K562 (cell line): ENCODE data around the gene MPPED2. TPM values are rescaled to one million over a fixed set of nuclear protein-coding genes. Genes with fewer than 3 reads are reported as not detected.

Experiments used
- ATAC-seq: fragments of 200-7000 bp; cut with Tn5 transposase; 3 replicates; pipeline ENCODE4 v1.9.1; 2020; ENCODE audit warnings: moderate library complexity
- BruUV-seq: library from RNA; stranded (reverse); fragments of 400-500 nt; replicated peaks from 2 replicates; lab custom pipeline; 2021; lab: Mats Ljungman, UMichigan
- CTCF ChIA-PET: fragments of 300-600 bp; formaldehyde crosslinking; extraction: SDS; loops from one replicate; lab custom pipeline; 2021; ENCODE audit warnings: low intra/inter-chr PET ratio; lab: Yijun Ruan, JAX
- POLR2A ChIA-PET: fragments of 300-600, 350-650 bp; sonication (Branson Sonifier 250); formaldehyde crosslinking; extraction: SDS; loops from one replicate; lab custom pipeline; 2021; ENCODE audit warnings: antibody characterized with exemption, inconsistent platforms; lab: Yijun Ruan, JAX
- DNase-seq, 4 experiments: peaks; one replicate each; pipeline versions ENCODE4 v3.0.0 to v3.0.0-alpha.2; 2011 to 2018; ENCODE audit warnings: low spot score in 3 of 4, mixed read lengths in 3 of 4; ENCODE audit errors: extremely low read depth in 1 of 4
- FAIRE-seq: peaks from 2 replicates; lab custom pipeline; 2011; peaks lifted over from hg19 to GRCh38; lab: Jason Lieb, UNC
- H2AFZ ChIP-seq: 2 replicates; pipeline ENCODE4 v1.6.0; 2011; ENCODE audit warnings: low read depth, low read length, control low read depth, inconsistent platforms
- H3K27ac ChIP-seq: fragments of 200-600 bp; 3 replicates; pipeline ENCODE4 v1.8.0; 2011; ENCODE audit warnings: low read depth, mild to moderate bottlenecking, control low read depth, inconsistent platforms, low read length, moderate library complexity, mixed read lengths; ENCODE audit errors: extremely low read depth
- H3K27me3 ChIP-seq, 2 experiments: fragments of 300-600 bp in 1 of 2; 2 replicates in 1 of 2; 3 replicates in 1 of 2; pipeline versions ENCODE4 v1.6.0 to v1.8.0; 2011; ENCODE audit warnings: inconsistent platforms in 2 of 2, low read length in 2 of 2, mild to moderate bottlenecking in 1 of 2, mixed read lengths in 1 of 2, moderate library complexity in 1 of 2; ENCODE audit not compliant: control insufficient read depth in 2 of 2, insufficient read depth in 2 of 2
- H3K36me3 ChIP-seq: fragments of 300-600 bp; 3 replicates; pipeline ENCODE4 v1.8.0; 2011; ENCODE audit warnings: mild to moderate bottlenecking, low read length, inconsistent platforms; ENCODE audit not compliant: control insufficient read depth, insufficient read depth
- H3K4me1 ChIP-seq, 2 experiments: fragments of 200-600 bp in 1 of 2; replicated peaks in 1 of 2; 2 replicates in 1 of 2; 3 replicates in 1 of 2; pipeline versions ENCODE4 v1.5.1 to v1.8.0; 2011; ENCODE audit warnings: inconsistent platforms in 2 of 2, low read length in 2 of 2, mild to moderate bottlenecking in 1 of 2, mixed read lengths in 1 of 2, moderate library complexity in 1 of 2; ENCODE audit not compliant: control insufficient read depth in 2 of 2, insufficient read depth in 2 of 2
- H3K4me2 ChIP-seq: 2 replicates; pipeline ENCODE4 v1.6.1; 2011; ENCODE audit warnings: low read length, control low read depth, inconsistent platforms, mixed read lengths; ENCODE audit not compliant: insufficient read depth
- H3K4me3 ChIP-seq: fragments of 200-600 bp; sonication (generic), shearing (Covaris generic); 2 replicates; pipeline ENCODE4 v1.5.1; 2016; ENCODE audit warnings: control low read depth, inconsistent platforms
- H3K79me2 ChIP-seq: fragments of 200-600 bp; 3 replicates; pipeline ENCODE4 v1.8.0; 2011; ENCODE audit warnings: low read length, inconsistent platforms; ENCODE audit not compliant: control insufficient read depth, insufficient read depth
- H3K9ac ChIP-seq, 2 experiments: 2 replicates each; pipeline versions ENCODE4 v1.6.0 to v1.6.1; 2011; ENCODE audit warnings: low read depth in 2 of 2, low read length in 2 of 2, control low read depth in 1 of 2, inconsistent platforms in 1 of 2, mild to moderate bottlenecking in 1 of 2, mixed read lengths in 1 of 2; ENCODE audit not compliant: insufficient read depth in 1 of 2
- H3K9me1 ChIP-seq: one replicate; pipeline ENCODE4 v1.6.0; 2011; ENCODE audit warnings: inconsistent platforms, mild to moderate bottlenecking, low read length, moderate library complexity; ENCODE audit not compliant: control insufficient read depth, insufficient read depth
- H3K9me3 ChIP-seq: replicated peaks from 2 replicates; pipeline ENCODE4 v1.5.1; 2011; ENCODE audit warnings: low read depth, low read length, inconsistent platforms; ENCODE audit not compliant: control insufficient read depth, insufficient read depth
- H4K20me1 ChIP-seq: replicated peaks from 2 replicates; pipeline ENCODE4 v1.6.1; 2011; ENCODE audit warnings: low read length, inconsistent platforms, mixed read lengths; ENCODE audit not compliant: control insufficient read depth, insufficient read depth
- JUND ChIP-seq, 2 experiments: IDR thresholded peaks; 2 replicates in 1 of 2; 3 replicates in 1 of 2; pipeline ENCODE4 v1.6.1; 2011; ENCODE audit warnings: borderline replicate concordance in 2 of 2, low read depth in 2 of 2, low read length in 2 of 2, improper control_type of control experiment in 1 of 2, missing biosample characterization in 1 of 2, missing genetic modification characterization in 1 of 2, missing genetic modification reagents in 1 of 2
- SMAD4 ChIP-seq: fragments of 250-450 bp; sonication (Bioruptor Pico); conservative IDR thresholded peaks from 2 replicates; pipeline ENCODE4 v1.8.0; 2021; ENCODE audit warnings: inconsistent platforms, mild to moderate bottlenecking, moderate library complexity
- SMARCE1 ChIP-seq: fragments of 450-650 bp; IDR thresholded peaks from 2 replicates; pipeline ENCODE4 v1.7.1; 2016; ENCODE audit warnings: mild to moderate bottlenecking
- ZNF165 ChIP-seq: fragments of 250-450 bp; sonication (Bioruptor Pico); IDR thresholded peaks from 2 replicates; pipeline ENCODE4 v1.4.0; 2020; ENCODE audit warnings: borderline replicate concordance
- ZNF592 ChIP-seq: fragments of 450-650 bp; IDR thresholded peaks from 2 replicates; pipeline ENCODE4 v1.6.1; 2017; ENCODE audit warnings: antibody characterized with exemption, mild to moderate bottlenecking
- ZNF696 ChIP-seq: fragments of 250-450 bp; sonication (Bioruptor Pico); conservative IDR thresholded peaks from 2 replicates; pipeline ENCODE4 v1.4.0; 2020; ENCODE audit warnings: mild to moderate bottlenecking, moderate library complexity
- ZNF717 ChIP-seq: fragments of 250-450 bp; sonication (Bioruptor Pico); IDR thresholded peaks from 2 replicates; pipeline ENCODE4 v1.5.0; 2021
- in situ Hi-C: fragments of 300-500 bp; cut with MboI; formaldehyde crosslinking; loops from 4 replicates; pipeline ENCODE4 v1.15.0; 2018; ENCODE audit warnings: inconsistent platforms, mixed read lengths
- intact Hi-C: fragments of 100-400 bp; cut with micrococcal nuclease; formaldehyde crosslinking; loops from 2 replicates; pipeline ENCODE4 v1.14.2; 2022
- polyA plus RNA-seq, 8 experiments: library from polyadenylated mRNA; depleted of rRNA in 4 of 8; stranded (reverse) in 5 of 8; unstranded in 3 of 8; fragments of >200 nt; fragmentation: Nextera tagmentation in 2 of 8; fragmentation: Illumina TruSeq in 1 of 8; extraction: Ambion mirVana in 2 of 8; extraction: Trizol in 1 of 8; gene quantifications; 2 replicates each; pipeline versions ENCODE4 v1.2.1 to v1.2.3, GENCODE V29; 2011 to 2014; ENCODE audit warnings: inconsistent platforms in 1 of 8, missing spikeins in 1 of 8
- total RNA-seq, 7 experiments: library from RNA; depleted of rRNA in 6 of 7; stranded (reverse); fragments of >200 nt in 6 of 7; fragmentation: Illumina TruSeq in 2 of 7; extraction: Trizol in 2 of 7; gene quantifications; 2 replicates each; pipeline versions ENCODE4 v1.2.1 to v1.2.3, GENCODE V29; 2011 to 2021; ENCODE audit warnings: low replicate concordance in 1 of 7
- TF ChIP-seq, protein P1 (sequence below): fragments of 450-650 bp; IDR thresholded peaks from 2 replicates; pipeline ENCODE4 v1.6.1; 2016; ENCODE audit warnings: low read depth, mild to moderate bottlenecking, moderate library complexity
- TF ChIP-seq, protein P2 (sequence below): fragments of 250-450 bp; sonication (Bioruptor Pico); IDR thresholded peaks from 2 replicates; pipeline ENCODE4 v1.6.1; 2021; ENCODE audit warnings: mild to moderate bottlenecking
- TF ChIP-seq, protein P3 (sequence below): conservative IDR thresholded peaks from 2 replicates; pipeline ENCODE4 v1.6.1; 2011; ENCODE audit warnings: low read depth, mild to moderate bottlenecking, low read length; ENCODE audit not compliant: control insufficient read depth

Gene MPPED2
- total and polyA plus RNA-seq, 9 of the 15 experiments (the other 6 are each of a cell fraction or from before 2014, with no cell fraction given): not detected

DNA sequence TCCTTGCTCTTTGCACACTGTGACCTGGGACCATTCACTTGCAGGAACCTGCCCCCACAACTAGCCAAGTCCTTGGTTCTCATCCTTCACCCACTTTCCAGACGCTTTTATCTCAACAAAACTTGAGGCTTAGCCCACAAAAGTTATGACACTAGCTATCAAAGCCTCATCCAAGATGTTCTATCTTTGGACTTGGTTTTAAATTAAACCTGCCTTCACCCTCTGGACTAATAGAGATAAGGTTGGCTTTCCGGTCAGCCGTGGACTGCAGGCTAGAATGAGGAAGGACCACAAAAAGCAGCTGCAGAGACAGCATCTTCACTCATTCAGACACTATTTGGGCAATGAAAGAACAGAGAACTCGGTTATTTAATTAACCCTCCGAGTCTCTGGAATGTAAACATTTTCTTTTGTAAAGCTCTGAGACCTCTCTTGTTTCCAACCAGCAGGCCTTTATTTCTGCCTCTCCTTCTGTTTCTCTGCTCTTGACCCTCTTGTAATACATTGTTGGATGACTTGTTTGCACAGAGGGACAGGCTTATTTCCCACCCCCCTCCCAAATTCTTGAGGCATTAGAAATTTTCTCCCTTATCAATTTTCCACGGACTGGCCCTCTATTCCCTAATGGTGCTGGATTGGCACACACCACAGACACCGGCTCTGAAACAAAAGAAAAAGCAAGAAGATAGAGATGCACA is 221.9 kb downstream of the MPPED2 start (continued):
- TF ChIP-seq, protein P1, sequence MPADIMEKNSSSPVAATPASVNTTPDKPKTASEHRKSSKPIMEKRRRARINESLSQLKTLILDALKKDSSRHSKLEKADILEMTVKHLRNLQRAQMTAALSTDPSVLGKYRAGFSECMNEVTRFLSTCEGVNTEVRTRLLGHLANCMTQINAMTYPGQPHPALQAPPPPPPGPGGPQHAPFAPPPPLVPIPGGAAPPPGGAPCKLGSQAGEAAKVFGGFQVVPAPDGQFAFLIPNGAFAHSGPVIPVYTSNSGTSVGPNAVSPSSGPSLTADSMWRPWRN: peak; percentile 57; the same call in 1 of the 2 replicates
- TF ChIP-seq, protein P2, sequence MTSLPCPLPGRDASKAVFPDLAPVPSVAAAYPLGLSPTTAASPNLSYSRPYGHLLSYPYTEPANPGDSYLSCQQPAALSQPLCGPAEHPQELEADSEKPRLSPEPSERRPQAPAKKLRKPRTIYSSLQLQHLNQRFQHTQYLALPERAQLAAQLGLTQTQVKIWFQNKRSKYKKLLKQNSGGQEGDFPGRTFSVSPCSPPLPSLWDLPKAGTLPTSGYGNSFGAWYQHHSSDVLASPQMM: no peak
- TF ChIP-seq JUND (IDR thresholded peaks at IDR 0.05; ENCODE audit: borderline replicate concordance, low read depth, low read length): no peak
- TF ChIP-seq JUND (tag; IDR thresholded peaks at IDR 0.05; ENCODE audit: borderline replicate concordance, low read depth, low read length): no peak
- peak; percentile 70 for TF ChIP-seq SMAD4 (CRISPR knock-in tag)
- TF ChIP-seq ZNF165: no peak

DNA sequence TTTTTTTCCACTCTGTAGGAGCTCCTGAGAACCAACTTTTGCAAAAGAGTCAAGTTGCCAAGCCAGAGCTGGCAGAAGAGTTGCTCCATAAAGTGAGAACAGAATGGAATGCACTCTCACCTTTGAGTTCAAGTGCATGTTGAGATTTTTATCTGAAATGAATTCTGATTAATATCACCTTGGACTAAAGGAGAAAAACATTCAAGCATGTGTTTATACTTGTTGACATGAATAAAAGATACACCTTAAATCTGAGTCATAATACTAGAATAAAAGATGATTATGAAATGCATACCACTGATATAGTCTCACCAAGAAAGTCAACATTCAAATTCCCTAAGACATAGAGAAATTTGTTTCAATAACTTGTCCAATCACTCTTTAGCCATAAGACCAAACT is 225.4 kb downstream of the MPPED2 start:
- no peak overlapping the region for H3K9ac ChIP-seq
- peaks cover 0 to 3% of the 10 kb centered on the region in 2 experiments; a peak in 1 of 5 replicates for H3K4me1 ChIP-seq
- H3K4me3 ChIP-seq: no peak overlapping the region
- TF ChIP-seq ZNF592: no peak
- no peak for TF ChIP-seq SMARCE1
- TF ChIP-seq, protein P3, sequence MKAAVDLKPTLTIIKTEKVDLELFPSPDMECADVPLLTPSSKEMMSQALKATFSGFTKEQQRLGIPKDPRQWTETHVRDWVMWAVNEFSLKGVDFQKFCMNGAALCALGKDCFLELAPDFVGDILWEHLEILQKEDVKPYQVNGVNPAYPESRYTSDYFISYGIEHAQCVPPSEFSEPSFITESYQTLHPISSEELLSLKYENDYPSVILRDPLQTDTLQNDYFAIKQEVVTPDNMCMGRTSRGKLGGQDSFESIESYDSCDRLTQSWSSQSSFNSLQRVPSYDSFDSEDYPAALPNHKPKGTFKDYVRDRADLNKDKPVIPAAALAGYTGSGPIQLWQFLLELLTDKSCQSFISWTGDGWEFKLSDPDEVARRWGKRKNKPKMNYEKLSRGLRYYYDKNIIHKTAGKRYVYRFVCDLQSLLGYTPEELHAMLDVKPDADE: no peak
- TF ChIP-seq ZNF717 (CRISPR knock-in tag): no peak
- no peak for TF ChIP-seq ZNF696 (CRISPR knock-in tag)
- FAIRE-seq (no peak), DNase-seq (no peak), ATAC-seq (no peak)
- ChIA-PET CTCF (no interaction called here), POLR2A (no interaction called here)
- H3K4me2 ChIP-seq: no peak overlapping the region
- H3K36me3 ChIP-seq: no peaks in the 10 kb centered on the region
- H3K27me3 ChIP-seq: no peaks in the 10 kb centered on the region
- H3K79me2 ChIP-seq: no peaks in the 10 kb centered on the region
- no peaks in the 10 kb centered on the region for H4K20me1 ChIP-seq
- H2AFZ ChIP-seq: no peak overlapping the region
- BruUV-seq: no TSS peak
- no peak overlapping the region for H3K27ac ChIP-seq
- intact Hi-C loops: no loop called here
- in situ Hi-C loops: no loop called here
- H3K9me1 ChIP-seq: no peaks in the 10 kb centered on the region
- no peaks in the 10 kb centered on the region for H3K9me3 ChIP-seq
